ENCODE data around the gene NFASC. TPM values are rescaled to one million over a fixed set of nuclear protein-coding genes. Genes with fewer than 3 reads are reported as not detected.

NFASC gene
- total RNA-seq, 4 donors from 2014 or later, result 7.9 to 68.7 (median 32.7) TPM

DNA sequence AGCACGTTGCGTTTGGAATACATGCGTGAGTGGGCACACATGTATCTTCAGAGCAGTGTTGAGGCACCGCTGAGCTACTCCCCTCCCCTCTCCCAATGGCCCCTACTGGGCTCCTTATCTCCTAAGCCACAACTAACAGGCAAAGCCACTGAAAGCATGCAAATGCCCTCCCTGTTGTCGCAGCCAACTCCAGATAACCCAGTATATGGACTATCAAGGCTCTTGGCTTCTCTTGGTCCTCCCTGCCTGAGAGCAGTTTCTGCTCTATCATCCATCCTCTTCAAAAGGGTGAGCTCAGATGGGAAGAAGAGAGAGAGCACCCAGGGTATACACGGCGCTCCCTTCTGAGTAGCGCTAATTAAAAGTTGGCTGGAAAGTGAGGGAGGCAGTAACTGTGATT is 113.8 kb downstream of the NFASC start:
- TF ChIP-seq, protein P1, sequence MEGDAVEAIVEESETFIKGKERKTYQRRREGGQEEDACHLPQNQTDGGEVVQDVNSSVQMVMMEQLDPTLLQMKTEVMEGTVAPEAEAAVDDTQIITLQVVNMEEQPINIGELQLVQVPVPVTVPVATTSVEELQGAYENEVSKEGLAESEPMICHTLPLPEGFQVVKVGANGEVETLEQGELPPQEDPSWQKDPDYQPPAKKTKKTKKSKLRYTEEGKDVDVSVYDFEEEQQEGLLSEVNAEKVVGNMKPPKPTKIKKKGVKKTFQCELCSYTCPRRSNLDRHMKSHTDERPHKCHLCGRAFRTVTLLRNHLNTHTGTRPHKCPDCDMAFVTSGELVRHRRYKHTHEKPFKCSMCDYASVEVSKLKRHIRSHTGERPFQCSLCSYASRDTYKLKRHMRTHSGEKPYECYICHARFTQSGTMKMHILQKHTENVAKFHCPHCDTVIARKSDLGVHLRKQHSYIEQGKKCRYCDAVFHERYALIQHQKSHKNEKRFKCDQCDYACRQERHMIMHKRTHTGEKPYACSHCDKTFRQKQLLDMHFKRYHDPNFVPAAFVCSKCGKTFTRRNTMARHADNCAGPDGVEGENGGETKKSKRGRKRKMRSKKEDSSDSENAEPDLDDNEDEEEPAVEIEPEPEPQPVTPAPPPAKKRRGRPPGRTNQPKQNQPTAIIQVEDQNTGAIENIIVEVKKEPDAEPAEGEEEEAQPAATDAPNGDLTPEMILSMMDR (IDR thresholded peaks at IDR 0.05), result no peak
- TF ChIP-seq POLR2A (IDR thresholded peaks at IDR 0.05), result no peak
- no peaks in the 10 kb centered on the region for H3K4me1 ChIP-seq
- no peaks in the 10 kb centered on the region for H3K9me3 ChIP-seq
- no peaks in the 10 kb centered on the region for H3K36me3 ChIP-seq
- H3K4me3 ChIP-seq, result no peak overlapping the region
- intact Hi-C loops (cut with DNase I; ENCODE audit: low total_unique reads), result no loop called here
- H3K27ac ChIP-seq, result no peak overlapping the region
- DNase-seq, result no peak
- no peaks in the 10 kb centered on the region for H3K27me3 ChIP-seq

DNA sequence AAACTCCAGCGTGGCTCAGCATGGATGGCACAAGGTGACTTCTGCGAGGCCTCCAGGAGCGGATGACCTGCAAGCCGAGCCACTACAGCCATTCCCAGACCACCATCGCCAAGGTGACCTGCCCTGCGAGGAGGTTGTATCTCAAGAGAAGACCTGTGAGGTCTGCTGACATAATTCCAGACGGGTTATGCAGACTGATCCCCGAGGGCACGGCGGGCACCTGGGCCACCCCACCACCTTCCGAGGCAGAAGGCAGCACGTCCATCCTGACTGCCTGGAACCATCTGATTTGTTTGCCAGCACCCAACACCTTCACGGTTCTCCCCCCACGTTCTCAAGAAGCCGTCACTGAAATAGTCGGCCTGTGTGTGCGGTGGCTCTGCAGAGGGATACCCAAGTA is 115.5 kb downstream of the NFASC start:
- Histone ChIP-seq H3K4me1 (no peaks in the 10 kb centered on the region), H3K9me3 (no peaks in the 10 kb centered on the region), H3K36me3 (no peaks in the 10 kb centered on the region), H3K27ac (no peak overlapping the region), H3K27me3 (no peaks in the 10 kb centered on the region), H3K4me3 (no peak overlapping the region)
- TF ChIP-seq, protein P1 (IDR thresholded peaks at IDR 0.05), result no peak
- TF ChIP-seq POLR2A (IDR thresholded peaks at IDR 0.05), result no peak
- intact Hi-C loops (cut with DNase I; ENCODE audit: low total_unique reads), result no loop called here
- no peak for DNase-seq

DNA sequence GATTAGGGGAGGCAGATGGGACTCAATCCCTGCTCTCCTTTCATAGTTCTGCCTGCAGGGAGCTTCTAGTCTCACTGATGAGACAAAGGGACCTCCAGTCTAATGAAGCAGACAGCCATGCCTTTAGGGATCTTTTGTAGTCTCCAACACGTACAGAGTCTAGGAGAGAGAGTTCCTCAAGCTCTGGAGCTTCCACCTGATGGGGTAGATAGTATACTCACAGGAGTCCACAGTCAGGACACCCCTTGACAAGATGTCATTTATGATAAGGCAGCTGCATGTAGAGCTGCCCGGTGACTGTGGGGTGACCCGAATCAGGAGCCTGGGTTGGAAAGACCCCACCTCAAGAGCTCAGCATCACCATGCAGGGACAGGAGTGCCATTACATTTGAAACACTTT is 117.0 kb downstream of the NFASC start:
- TF ChIP-seq POLR2A (IDR thresholded peaks at IDR 0.05), result no peak
- TF ChIP-seq, protein P1 (IDR thresholded peaks at IDR 0.05), result no peak
- no peaks in the 10 kb centered on the region for H3K4me1 ChIP-seq
- H3K36me3 ChIP-seq, result no peaks in the 10 kb centered on the region
- no peaks in the 10 kb centered on the region for H3K9me3 ChIP-seq
- no peak overlapping the region for H3K4me3 ChIP-seq
- no peak overlapping the region for H3K27ac ChIP-seq
- H3K27me3 ChIP-seq, result no peaks in the 10 kb centered on the region
- no peak for DNase-seq
- intact Hi-C loops (cut with DNase I; ENCODE audit: low total_unique reads), result no loop called here

DNA sequence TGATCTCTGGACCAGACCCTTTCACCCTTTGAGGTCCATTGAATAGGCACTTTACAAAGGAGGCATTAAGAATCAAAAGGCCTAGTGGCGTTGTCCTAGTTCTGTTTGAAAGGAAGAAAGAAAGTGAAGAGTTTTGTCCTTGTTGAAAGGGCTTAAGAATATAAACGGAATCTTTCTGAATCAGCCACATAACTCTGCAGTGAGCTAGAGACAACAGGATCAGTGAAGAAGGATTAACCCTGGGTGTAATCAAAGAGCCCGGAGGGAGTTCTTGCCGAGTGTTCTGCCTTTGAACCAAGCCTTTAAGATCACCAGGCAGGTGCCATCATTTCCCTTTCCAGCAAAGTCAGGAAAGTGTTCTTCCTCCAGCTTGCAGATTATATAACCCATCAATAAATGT is 117.5 kb downstream of the NFASC start:
- Histone ChIP-seq H3K9me3 (no peaks in the 10 kb centered on the region), H3K27me3 (no peaks in the 10 kb centered on the region), H3K27ac (no peak overlapping the region), H3K36me3 (no peaks in the 10 kb centered on the region), H3K4me3 (no peak overlapping the region), H3K4me1 (no peaks in the 10 kb centered on the region)
- TF ChIP-seq, protein P1 (IDR thresholded peaks at IDR 0.05), result no peak
- no peak for TF ChIP-seq POLR2A (IDR thresholded peaks at IDR 0.05)
- intact Hi-C loops (cut with DNase I; ENCODE audit: low total_unique reads), result no loop called here
- no peak for DNase-seq

DNA sequence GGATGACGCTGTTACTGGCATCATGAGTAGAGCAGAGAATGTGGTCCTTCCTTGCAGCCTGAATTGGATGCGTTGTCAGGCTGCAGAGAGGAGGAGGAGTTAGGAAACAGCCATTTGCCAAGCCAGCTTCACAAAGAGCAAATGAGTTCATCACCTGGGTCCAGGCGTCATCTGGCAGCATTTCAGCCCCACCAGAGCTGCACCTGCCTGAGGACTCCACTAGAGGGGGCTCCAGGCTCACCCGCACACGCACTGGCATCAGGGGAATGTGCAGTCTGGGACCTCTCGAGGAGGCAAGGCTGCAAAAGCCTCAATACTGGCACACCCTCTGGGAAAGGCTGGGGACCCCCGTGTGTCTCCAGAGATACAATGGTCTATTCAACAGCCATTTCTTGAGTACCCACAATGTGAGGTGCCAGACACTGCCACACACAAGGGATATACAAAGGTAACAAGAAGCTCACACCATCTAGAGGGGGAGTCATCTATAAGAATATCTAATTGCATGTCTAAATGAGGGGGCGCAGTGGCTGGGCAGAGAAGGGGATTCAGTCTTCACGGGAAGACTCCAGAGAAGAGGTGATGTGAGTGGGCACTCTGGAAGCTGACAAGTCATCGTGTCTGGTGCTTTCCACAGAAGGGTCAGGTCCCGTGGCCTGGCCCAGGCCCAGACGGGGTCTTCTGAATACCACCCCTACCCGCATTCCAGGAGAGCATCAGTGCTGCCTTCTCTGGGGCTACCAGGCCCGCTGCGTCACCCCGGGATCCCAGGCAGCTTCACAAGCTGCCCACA is 118.8 kb downstream of the NFASC start:
- H3K27me3 ChIP-seq, result no peaks in the 10 kb centered on the region
- no peaks in the 10 kb centered on the region for H3K4me1 ChIP-seq
- peak; percentile 37 to 71 for DNase-seq
- H3K27ac ChIP-seq, result no peak overlapping the region
- H3K9me3 ChIP-seq, result no peaks in the 10 kb centered on the region
- intact Hi-C loops (cut with DNase I; ENCODE audit: low total_unique reads), result no loop called here
- TF ChIP-seq, protein P1 (IDR thresholded peaks at IDR 0.05), result peak; percentile 59 to 79 (median 66)
- no peak for TF ChIP-seq POLR2A (IDR thresholded peaks at IDR 0.05)
- H3K36me3 ChIP-seq, result no peaks in the 10 kb centered on the region
- H3K4me3 ChIP-seq, result no peak overlapping the region
